GM12892 (cell line): Measurements from ENCODE around the gene PPIC. TPM values are rescaled to one million over a fixed set of nuclear protein-coding genes. Genes with fewer than 3 reads are reported as not detected.

Experiments
- DNase-seq: peaks from one replicate; pipeline ENCODE4 v3.0.0; 2011; ENCODE audit not compliant: insufficient read length
- FAIRE-seq: peaks from 2 replicates; lab custom pipeline; 2011; peaks lifted over from hg19 to GRCh38; lab: Jason Lieb, UNC
- POLR2A ChIP-seq: IDR thresholded peaks from 2 replicates; pipeline ENCODE4 v1.6.1; 2011; ENCODE audit warnings: low read depth, low read length, control low read depth
- POLR2AphosphoS5 ChIP-seq: IDR thresholded peaks from 2 replicates; pipeline ENCODE4 v1.6.1; 2011; ENCODE audit warnings: low read depth, low read length, control low read depth
- TAF1 ChIP-seq: IDR thresholded peaks from 2 replicates; pipeline ENCODE4 v1.6.1; 2011; ENCODE audit warnings: low read depth, mild to moderate bottlenecking, control low read depth, low read length, borderline replicate concordance
- polyA plus RNA-seq: library from polyadenylated mRNA; unstranded; fragments of >200 nt; gene quantifications from one replicate; pipeline ENCODE4 v1.2.1, GENCODE V29; 2012; ENCODE audit warnings: missing spikeins, inconsistent platforms; ENCODE audit not compliant: missing spikeins

PPIC gene
- polyA plus RNA-seq, result not detected

- no peak for TF ChIP-seq TAF1
- no peak for TF ChIP-seq POLR2A
- TF ChIP-seq POLR2AphosphoS5, result no peak
- peak; percentile 30 for DNase-seq
- no peak for FAIRE-seq
Observed at GRCh38 chr5:123036391-123037103, at the start of gene PPIC. Gene PPIC, minus strand, starts transcription at chr5:123036725. Its CDS starts 100 bp downstream, at chr5:123036625.

- FAIRE-seq (no peak), DNase-seq (no peak)
- no peak for TF ChIP-seq POLR2A
- TF ChIP-seq TAF1, result no peak
- no peak for TF ChIP-seq POLR2AphosphoS5
Observed at GRCh38 chr5:123085638-123086286, 49.2 kb upstream of the PPIC start.

- no peak for TF ChIP-seq POLR2A
- TF ChIP-seq POLR2AphosphoS5, result no peak
- no peak for TF ChIP-seq TAF1
- DNase-seq (no peak), FAIRE-seq (no peak)
Observed at GRCh38 chr5:123084730-123085605, 48.4 kb upstream of the PPIC start.

DNA sequence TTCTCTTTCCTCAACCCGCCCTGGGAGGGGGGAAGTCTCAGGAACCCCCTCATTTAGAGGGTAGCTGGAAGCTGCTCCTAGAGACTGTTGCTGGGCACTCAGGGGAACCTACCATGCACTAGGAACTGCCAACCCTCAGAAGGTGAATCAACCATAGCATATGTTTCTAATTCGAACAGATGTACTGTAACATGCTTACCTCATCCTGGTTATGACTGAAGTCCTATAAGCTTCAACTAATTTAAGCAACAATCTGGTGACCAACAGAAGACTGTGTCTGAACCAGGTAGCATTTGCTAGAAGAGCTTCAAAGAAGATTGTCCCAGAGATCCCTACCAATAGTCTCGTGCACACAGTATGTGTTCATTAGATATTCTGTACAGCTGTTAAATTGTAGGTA lies 46.8 kb upstream of the PPIC start:
- TF ChIP-seq POLR2AphosphoS5 (no peak), TAF1 (no peak), POLR2A (no peak)
- DNase-seq, result no peak
- FAIRE-seq, result no peak

DNA sequence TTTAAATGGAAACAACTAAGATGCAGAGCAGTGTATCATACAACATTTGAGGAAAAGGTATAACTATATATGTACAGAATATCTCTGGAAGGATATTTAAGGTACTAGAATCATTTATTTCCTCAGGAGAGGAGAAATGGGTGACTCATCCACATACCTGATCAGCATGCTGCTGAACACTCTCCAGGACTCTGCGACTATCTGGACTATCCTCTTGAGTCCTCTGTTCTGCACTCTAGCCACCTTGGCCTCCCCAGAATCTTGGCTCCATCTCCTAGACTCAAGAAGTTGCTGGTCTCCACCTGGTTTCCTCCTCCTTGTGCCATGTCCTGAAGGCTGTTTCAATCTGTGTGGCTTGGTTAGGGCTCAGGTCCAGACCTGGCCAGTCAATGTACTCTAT lies 43.7 kb upstream of the PPIC start:
- TF ChIP-seq POLR2A (no peak), TAF1 (no peak), POLR2AphosphoS5 (no peak)
- DNase-seq (no peak), FAIRE-seq (no peak)

DNA sequence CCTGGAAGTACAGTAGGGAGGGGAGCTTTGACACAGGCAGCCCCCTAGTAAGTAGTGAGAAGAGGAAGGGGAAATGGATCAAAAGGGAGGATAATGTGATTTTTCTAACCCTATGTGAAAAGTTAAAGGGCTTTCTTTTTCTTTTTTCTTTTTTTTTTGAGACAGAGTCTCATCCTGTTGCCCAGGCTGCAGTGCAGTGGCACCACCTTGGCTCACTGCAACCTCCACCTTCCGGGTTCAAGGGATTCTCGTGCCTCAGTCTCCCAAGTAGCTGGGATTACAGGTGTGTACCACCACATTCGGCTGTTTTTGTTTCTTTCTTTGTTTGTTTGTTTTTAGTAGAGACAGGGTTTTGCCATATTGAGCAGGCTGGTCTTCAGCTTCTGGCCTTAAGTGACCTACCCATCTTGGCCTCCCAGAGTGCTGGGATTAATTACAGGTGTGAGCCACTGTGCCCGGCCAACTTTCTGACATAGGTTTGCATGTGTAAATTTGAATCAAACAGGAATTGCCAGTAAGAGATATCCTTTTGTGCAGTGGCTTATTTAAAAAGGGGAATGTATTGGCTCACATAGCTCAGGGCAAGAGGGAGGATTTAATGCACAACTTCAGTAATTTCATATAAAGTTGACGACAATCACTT lies 39.1 kb upstream of the PPIC start:
- FAIRE-seq (no peak), DNase-seq (no peak)
- no peak for TF ChIP-seq POLR2AphosphoS5
- no peak for TF ChIP-seq POLR2A
- TF ChIP-seq TAF1, result no peak

DNA sequence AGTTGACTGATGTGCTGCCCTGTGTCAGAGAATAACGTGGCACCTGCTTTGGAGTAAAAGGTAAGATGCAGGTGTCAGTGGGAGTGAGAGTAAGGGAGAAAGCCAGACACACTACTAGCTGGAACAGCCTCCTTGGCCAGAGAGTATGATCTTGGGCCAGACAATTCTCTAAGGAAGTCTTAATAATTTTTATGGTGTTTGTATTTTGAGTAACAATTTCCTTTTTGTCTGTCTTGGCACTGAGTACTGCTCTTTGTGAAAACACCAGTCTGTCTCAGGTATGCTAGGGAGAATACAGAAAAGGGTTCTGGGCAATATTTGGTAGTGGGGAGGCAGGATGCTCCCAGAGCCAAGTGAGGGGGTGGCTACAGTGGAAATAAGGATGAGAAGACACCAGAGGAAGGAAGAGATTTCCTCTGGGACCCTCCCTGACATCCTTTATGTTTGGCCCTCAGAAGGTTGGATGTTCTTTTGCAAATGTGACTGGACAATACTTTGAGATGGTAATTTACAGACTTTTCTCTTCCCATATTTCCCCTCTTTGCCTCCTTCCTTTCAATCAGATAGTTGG lies 31.9 kb upstream of the PPIC start:
- TF ChIP-seq POLR2A (no peak), TAF1 (no peak), POLR2AphosphoS5 (no peak)
- no peak for FAIRE-seq
- no peak for DNase-seq

DNA sequence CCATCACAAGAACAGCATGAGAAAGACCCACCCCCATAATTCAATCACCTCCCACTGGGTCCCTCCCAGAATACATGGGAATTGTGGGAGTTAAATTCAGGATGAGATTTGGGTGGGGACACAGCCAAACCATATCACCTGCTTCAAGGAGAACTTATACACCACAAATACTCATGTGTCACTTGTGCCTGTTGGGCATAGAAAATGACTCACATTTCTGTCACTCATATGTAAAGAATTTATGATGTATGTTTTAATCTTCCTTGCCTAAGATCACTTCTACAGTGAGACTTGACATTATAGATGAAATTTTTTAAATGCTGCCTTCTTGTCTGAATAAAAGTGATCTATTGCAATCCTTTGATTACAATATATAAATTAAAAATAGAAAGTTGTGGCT lies 29.5 kb upstream of the PPIC start:
- no peak for TF ChIP-seq POLR2A
- no peak for TF ChIP-seq POLR2AphosphoS5
- TF ChIP-seq TAF1, result no peak
- DNase-seq, result no peak
- FAIRE-seq, result no peak

DNA sequence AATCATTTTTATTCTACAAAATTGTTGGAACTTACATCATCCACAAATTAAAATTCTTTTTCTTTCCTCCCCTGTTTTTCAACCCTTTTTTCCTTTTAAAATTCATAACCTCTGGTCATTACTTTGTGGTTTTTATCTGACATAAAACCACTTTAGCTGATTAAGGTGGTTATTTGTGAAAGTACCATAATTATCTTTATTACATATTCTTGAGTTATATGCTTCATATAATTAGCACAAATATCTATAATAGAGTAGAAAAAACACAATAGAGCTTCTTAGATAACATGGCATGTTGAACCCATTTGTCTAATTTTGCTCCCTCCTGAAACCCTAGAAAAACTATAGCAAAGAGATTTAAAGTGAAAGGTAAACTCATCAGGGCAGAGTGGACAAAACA lies 22.9 kb upstream of the PPIC start:
- FAIRE-seq (no peak), DNase-seq (no peak)
- TF ChIP-seq TAF1, result no peak
- TF ChIP-seq POLR2A, result no peak
- no peak for TF ChIP-seq POLR2AphosphoS5

DNA sequence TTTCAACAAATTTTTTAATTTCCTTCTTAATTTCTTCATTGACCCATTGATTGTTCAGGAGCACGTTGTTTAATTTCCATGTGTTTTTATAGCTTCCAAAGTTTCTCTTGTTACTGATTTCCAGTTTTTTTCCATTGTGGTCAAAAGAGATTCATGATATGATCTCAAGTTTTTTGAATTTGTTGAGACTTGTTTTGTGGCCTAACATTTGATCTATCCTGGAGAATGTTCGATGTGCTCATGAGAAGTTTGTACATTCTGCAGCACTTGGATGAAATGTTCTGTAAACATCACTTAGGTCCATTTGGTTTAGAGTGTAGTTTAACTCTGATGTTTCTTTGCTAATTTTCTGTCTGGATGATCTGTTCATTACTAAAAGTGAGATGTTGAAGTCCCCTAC lies 14.7 kb upstream of the PPIC start:
- TF ChIP-seq POLR2AphosphoS5, result no peak
- FAIRE-seq (no peak), DNase-seq (no peak)

DNA sequence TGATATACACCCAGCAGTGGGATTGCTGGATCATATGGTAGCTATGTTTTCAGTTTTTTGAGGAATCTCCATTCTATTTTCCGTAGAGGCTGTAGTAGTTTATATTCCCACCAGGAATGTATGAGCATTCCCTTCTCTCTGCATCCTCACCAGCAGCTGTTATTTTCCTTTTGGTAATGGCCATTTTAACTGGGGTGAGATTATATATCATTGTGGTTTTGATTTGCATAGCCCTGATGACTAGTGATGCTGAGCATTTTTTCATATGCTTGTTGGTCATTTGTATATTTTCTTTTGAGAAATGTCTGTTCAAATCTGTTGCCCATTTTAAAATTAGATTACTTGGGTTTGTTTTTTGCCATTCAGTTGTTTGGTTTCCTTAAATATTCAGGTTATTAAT lies 11.2 kb upstream of the PPIC start:
- no peak for TF ChIP-seq POLR2AphosphoS5
- no peak for TF ChIP-seq TAF1
- TF ChIP-seq POLR2A, result no peak
- no peak for FAIRE-seq
- no peak for DNase-seq

- DNase-seq (no peak), FAIRE-seq (no peak)
- TF ChIP-seq POLR2AphosphoS5 (no peak), TAF1 (no peak), POLR2A (no peak)
Observed at GRCh38 chr5:123046222-123046621, 9.7 kb upstream of the PPIC start.
